Sigmoid colon (tissue), 7 donors: ENCODE measurements around the gene MAEA. TPM values are rescaled to one million over a fixed set of nuclear protein-coding genes. Genes with fewer than 3 reads are reported as not detected.
"Not testable (repeated sequence)": the region's sequence is repeated elsewhere in the genome, so short reads cannot be mapped to it uniquely, and the experiment has no call there.

Experiments
- DNase-seq: peaks from one replicate; pipeline ENCODE4 v3.0.0-alpha.2; 2019
- H3K27ac ChIP-seq, 4 donors: fragments of 200-600 bp; sonication (generic); one replicate each; pipeline ENCODE4 v1.5.1; 2016 to 2019; ENCODE audit warnings: mild to moderate bottlenecking in 1 of 4
- H3K27me3 ChIP-seq, 3 donors: fragments of 200-600 bp; sonication (generic); one replicate each; pipeline ENCODE4 v1.5.1; 2019; ENCODE audit warnings: mild to moderate bottlenecking in 1 of 3
- H3K36me3 ChIP-seq, 4 donors: fragments of 200-600 bp; sonication (generic); one replicate each; pipeline ENCODE4 v1.5.1; 2016 to 2019
- H3K4me1 ChIP-seq, 4 donors: fragments of 200-600 bp; sonication (generic); one replicate each; pipeline ENCODE4 v1.5.1; 2017 to 2019
- H3K4me3 ChIP-seq, 4 donors: fragments of 200-600 bp; sonication (generic); one replicate each; pipeline ENCODE4 v1.5.1; 2017 to 2019; ENCODE audit warnings: mild to moderate bottlenecking in 2 of 4, moderate library complexity in 1 of 4
- H3K9me3 ChIP-seq, 4 donors: fragments of 200-600 bp in 3 of 4; sonication (generic) in 3 of 4; one replicate each; pipeline versions ENCODE4 v1.5.1 to v1.6.1; 2013 to 2019
- EP300 ChIP-seq, 4 donors: sonication (generic); formaldehyde crosslinking; IDR thresholded peaks; one replicate each; pipeline ENCODE4 v1.6.1; 2017; ENCODE audit warnings: antibody characterized with exemption in 4 of 4
- POLR2A ChIP-seq, 2 donors: fragments of 450-650 bp; IDR thresholded peaks; one replicate each; pipeline ENCODE4 v1.6.1; 2016; ENCODE audit warnings: antibody characterized with exemption in 2 of 2, mild to moderate bottlenecking in 2 of 2, moderate library complexity in 2 of 2
- POLR2AphosphoS5 ChIP-seq, 4 donors: sonication (generic); formaldehyde crosslinking; IDR thresholded peaks; one replicate each; pipeline ENCODE4 v1.6.1; 2017; ENCODE audit warnings: antibody characterized with exemption in 4 of 4
- WGBS, 2 donors: extraction: QIAGEN DNeasy Blood & Tissue Kit; methylation state at CpG; one replicate each; pipeline ENCODE4 v1.1.7; 2013; 5-methylcytosine and 5-hydroxymethylcytosine counted together
- intact Hi-C: fragments of 100-400 bp; cut with DNase I; formaldehyde crosslinking; loops from one replicate; pipeline ENCODE4 v1.15.1; 2023
- polyA plus RNA-seq, 3 donors: library from polyadenylated mRNA; stranded (reverse); fragments of 200-250 nt; gene quantifications; one replicate each; pipeline ENCODE4 v1.2.3, GENCODE V29; 2013
- total RNA-seq, 4 donors: library from RNA; depleted of rRNA; stranded (reverse); fragments of >200 nt; gene quantifications; one replicate each; pipeline ENCODE4 v1.1.0, GENCODE V29; 2016
- TF ChIP-seq, protein P1 (sequence below), 4 experiments: fragments of 450-650 bp in 3 of 4; fragments of 200-600 bp in 1 of 4; IDR thresholded peaks; one replicate each; pipeline ENCODE4 v1.5.1; 2016 to 2019; ENCODE audit warnings: antibody characterized with exemption in 4 of 4, mild to moderate bottlenecking in 3 of 4, moderate library complexity in 2 of 4
- donor health status: healthy with polysubstance abuse.
- donor health status: Bipolar disorder and iron deficiency.
- donor health status: healthy.

MAEA gene
- total and polyA plus RNA-seq, 7 donors = 44.2 to 89.8 (median 53.0) TPM

DNA sequence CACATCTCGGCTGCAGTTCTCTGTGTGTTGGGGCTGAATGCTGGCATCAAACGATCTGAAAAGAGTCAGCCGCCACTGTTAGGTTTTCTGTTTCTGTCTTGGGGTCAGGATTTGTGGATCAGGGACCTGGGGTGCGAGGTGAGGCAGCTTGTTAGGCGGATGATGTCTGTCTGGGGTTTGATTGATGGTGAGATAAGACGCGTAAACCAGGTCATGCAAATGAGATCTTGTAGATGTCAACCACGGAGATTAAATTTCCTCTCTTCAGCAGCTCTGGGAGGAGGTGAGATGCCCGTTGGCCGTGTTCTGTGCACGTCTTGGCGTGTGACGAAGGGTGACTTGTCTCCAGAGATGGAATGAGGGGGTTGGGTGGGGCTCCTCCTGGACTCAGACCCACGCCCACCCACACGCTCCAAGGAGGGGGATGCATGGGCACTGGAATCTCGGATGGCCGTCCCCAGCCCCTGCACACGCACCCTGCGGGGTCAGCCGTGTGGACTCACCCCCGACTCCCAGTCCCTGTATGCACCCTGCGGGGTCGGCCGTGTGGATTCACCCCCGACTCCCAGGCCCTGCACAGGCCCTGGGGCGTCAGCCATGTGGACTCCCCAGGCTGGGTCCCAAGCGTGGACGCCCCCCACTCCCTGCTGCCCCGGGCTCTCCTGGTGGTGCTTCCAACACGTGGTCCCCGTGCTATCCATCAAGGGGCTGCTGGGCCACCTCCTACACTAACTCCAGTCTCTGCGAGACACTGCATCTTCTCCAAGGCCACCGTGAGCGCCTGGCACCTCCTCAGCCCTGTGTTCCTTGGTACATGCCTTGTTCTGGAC lies 41.3 kb downstream of the MAEA start:
- H3K9me3 ChIP-seq = no peaks in the 10 kb centered on the region
- TF ChIP-seq EP300 (IDR thresholded peaks at IDR 0.05) (no peak), POLR2AphosphoS5 (IDR thresholded peaks at IDR 0.05) (no peak), POLR2A (IDR thresholded peaks at IDR 0.05) (no peak)
- TF ChIP-seq, protein P1, sequence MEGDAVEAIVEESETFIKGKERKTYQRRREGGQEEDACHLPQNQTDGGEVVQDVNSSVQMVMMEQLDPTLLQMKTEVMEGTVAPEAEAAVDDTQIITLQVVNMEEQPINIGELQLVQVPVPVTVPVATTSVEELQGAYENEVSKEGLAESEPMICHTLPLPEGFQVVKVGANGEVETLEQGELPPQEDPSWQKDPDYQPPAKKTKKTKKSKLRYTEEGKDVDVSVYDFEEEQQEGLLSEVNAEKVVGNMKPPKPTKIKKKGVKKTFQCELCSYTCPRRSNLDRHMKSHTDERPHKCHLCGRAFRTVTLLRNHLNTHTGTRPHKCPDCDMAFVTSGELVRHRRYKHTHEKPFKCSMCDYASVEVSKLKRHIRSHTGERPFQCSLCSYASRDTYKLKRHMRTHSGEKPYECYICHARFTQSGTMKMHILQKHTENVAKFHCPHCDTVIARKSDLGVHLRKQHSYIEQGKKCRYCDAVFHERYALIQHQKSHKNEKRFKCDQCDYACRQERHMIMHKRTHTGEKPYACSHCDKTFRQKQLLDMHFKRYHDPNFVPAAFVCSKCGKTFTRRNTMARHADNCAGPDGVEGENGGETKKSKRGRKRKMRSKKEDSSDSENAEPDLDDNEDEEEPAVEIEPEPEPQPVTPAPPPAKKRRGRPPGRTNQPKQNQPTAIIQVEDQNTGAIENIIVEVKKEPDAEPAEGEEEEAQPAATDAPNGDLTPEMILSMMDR (IDR thresholded peaks at IDR 0.05) = no peak
- no peaks in the 10 kb centered on the region for H3K4me1 ChIP-seq
- DNase-seq = no peak
- no peaks in the 10 kb centered on the region for H3K27me3 ChIP-seq
- WGBS, 2 donors = 83 to 89% methylated on average over 34 of the region's 34 CpGs
- no peak overlapping the region for H3K27ac ChIP-seq
- intact Hi-C loops = no loop called here
- H3K36me3 ChIP-seq = peaks cover 0 to 75% (median 38%) of the 10 kb centered on the region in 4 donors
- no peak overlapping the region for H3K4me3 ChIP-seq

DNA sequence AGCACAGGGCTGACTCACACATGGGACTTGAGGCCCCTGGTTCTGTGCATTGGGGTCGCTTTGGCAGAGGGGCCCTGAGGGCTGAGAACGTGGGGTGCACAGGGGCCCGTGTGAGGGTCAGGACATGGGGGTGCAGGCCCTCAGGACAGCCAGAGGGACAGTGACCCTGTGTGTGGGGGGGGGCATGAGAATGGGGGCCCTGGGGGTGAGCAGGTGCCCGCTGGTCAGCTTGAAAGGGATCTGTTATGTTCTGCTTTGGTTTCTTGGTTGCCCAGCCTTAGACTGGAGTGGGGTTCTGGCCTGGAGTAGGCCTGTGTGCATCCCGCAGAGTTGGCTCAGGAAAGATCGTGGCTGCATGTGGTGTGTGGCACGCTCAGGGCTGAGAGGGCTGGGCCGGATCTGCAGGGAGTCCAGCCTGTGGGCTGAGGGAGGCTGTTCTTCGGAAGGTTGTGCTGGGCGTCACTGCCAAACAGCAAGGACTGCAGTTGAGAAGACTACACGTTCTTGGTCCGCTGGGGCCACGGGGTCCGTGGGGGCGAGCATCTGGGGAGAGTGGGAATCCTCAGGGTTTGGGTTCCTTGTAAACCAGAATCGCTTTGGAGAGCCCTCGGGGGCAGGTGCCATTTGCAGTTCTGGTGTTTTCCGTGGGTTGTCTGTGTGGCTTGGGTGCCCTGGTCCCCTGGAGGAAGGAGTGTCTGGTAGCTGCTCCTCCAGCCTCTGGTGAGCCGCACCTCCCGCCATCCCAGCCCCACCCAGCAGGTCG lies 42.1 kb downstream of the MAEA start:
- H3K36me3 ChIP-seq = peaks cover 0 to 72% (median 42%) of the 10 kb centered on the region in 4 donors
- WGBS, 2 donors = 83 to 87% methylated on average over 21 of the region's 21 CpGs

DNA sequence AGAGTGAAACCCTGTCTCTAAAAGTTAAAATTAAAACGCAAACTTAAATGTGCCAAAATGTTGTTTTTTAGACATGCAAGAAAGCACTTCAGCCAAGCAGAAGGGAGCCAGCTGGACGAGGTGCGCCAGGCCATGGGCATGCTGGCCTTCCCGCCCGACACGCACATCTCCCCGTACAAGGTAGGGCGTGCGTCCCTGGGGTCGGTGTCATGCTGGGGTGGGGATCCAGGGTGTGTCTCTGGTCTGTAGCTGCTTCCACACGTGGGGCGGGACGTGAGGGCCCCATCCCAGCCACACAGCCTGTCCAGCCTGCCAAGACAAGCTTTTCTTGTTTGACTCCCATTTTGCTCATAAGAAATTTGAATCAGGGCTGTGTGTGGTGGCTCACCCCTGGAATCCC lies 43.0 kb downstream of the MAEA start:
- H3K36me3 ChIP-seq = peaks cover 0 to 72% (median 43%) of the 10 kb centered on the region in 4 donors
- no peaks in the 10 kb centered on the region for H3K4me1 ChIP-seq
- WGBS, 2 donors = 84 to 90% methylated on average over 13 of the region's 13 CpGs
- H3K4me3 ChIP-seq = no peak overlapping the region
- intact Hi-C loops = no loop called here
- H3K27ac ChIP-seq = no peak overlapping the region
- DNase-seq = no peak
- TF ChIP-seq POLR2AphosphoS5 (IDR thresholded peaks at IDR 0.05) = no peak
- TF ChIP-seq, protein P1 (IDR thresholded peaks at IDR 0.05) = no peak
- no peak for TF ChIP-seq POLR2A (IDR thresholded peaks at IDR 0.05)
- no peak for TF ChIP-seq EP300 (IDR thresholded peaks at IDR 0.05)
- H3K9me3 ChIP-seq = no peaks in the 10 kb centered on the region
- no peaks in the 10 kb centered on the region for H3K27me3 ChIP-seq

More for the DNA sequence above, 42.1 kb downstream of the MAEA start:
- no peaks in the 10 kb centered on the region for H3K27me3 ChIP-seq
- intact Hi-C loops = no loop called here
- H3K4me3 ChIP-seq = no peak overlapping the region
- no peak for DNase-seq
- TF ChIP-seq EP300 (IDR thresholded peaks at IDR 0.05) = no peak
- TF ChIP-seq POLR2A (IDR thresholded peaks at IDR 0.05) = no peak
- TF ChIP-seq POLR2AphosphoS5 (IDR thresholded peaks at IDR 0.05) = no peak
- TF ChIP-seq, protein P1 (IDR thresholded peaks at IDR 0.05) = no peak
- no peaks in the 10 kb centered on the region for H3K9me3 ChIP-seq
- H3K27ac ChIP-seq = no peak overlapping the region
- H3K4me1 ChIP-seq = no peaks in the 10 kb centered on the region

DNA sequence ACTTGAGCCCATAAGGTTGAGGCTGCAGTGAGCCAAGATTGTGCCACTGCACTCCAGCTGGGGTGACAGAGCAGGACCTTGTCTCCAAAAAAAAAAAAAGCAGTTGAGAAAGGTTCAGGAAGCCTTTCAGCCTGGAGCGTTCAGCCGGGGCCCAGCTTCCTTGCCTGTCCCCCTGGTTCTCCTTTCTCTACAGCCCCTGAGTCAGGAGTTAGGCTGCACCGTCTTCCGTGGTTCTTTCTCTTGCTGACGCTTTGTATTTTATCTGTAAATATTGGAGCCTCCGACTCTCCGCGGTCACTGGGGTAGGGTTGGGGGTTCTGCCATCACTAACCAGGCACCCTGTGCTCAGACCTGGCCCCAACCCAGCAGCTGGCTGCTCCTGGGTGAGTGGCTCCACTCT lies 43.6 kb downstream of the MAEA start:
- H3K27ac ChIP-seq = peak overlapping the region in 1 of 4 donors; percentile 14
- intact Hi-C loops = no loop called here
- no peaks in the 10 kb centered on the region for H3K9me3 ChIP-seq
- TF ChIP-seq POLR2A (IDR thresholded peaks at IDR 0.05) = no peak
- TF ChIP-seq EP300 (IDR thresholded peaks at IDR 0.05) = no peak
- no peak for TF ChIP-seq POLR2AphosphoS5 (IDR thresholded peaks at IDR 0.05)
- TF ChIP-seq, protein P1 (IDR thresholded peaks at IDR 0.05) = no peak
- H3K27me3 ChIP-seq = no peaks in the 10 kb centered on the region
- peaks cover 3 to 72% (median 44%) of the 10 kb centered on the region in 4 donors for H3K36me3 ChIP-seq
- H3K4me1 ChIP-seq = no peaks in the 10 kb centered on the region
- 88 to 96% methylated on average over 8 of the region's 8 CpGs for WGBS, 2 donors
- DNase-seq = no peak
- H3K4me3 ChIP-seq = no peak overlapping the region

DNA sequence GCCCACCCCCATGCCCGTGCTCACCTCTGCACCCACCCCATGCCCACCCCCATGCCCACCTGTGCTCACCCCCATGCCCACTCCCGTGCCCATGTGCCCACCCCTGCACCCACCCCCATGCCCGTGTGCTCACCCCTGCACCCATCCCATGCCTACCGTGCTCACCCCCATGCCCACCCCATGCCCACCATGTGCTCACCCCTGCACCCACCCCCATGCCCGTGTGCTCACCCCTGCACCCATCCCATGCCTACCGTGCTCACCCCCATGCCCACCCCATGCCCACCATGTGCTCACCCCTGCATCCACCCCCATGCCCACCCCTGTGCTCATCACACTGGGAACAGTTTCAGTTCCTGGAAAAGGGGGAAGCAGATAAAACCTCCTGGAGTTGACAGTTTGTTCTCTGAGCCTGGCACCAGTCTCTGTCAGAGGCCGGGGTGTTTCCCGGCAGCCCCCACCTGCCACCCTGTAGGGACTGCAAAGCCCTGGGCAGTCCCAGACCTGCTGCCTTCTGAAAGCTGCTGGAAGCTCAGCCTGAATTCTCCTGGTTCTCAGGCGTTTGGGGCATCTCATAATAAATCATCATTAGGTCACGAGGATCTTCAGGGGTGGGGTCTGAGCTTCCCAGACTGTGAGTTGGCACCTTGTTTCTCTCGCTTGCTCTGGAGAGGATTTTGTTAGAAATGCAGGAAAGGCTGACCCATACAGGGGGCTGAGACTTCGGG lies 44.3 kb downstream of the MAEA start:
- H3K9me3 ChIP-seq, intact Hi-C loops, H3K4me1 ChIP-seq, H3K27me3 ChIP-seq, DNase-seq, H3K27ac ChIP-seq, H3K4me3 ChIP-seq: not testable (repeated sequence)
- 73 to 76% methylated on average over 11 to 12 of the region's 12 CpGs for WGBS, 2 donors
- H3K36me3 ChIP-seq = peaks cover 10 to 72% (median 45%) of the 10 kb centered on the region in 4 donors
